K562 (cell line): ENCODE data around the gene NSRP1. TPM values are rescaled to one million over a fixed set of nuclear protein-coding genes. Genes with fewer than 3 reads are reported as not detected.

Experiments used
- ATAC-seq: fragments of 200-7000 bp; cut with Tn5 transposase; 3 replicates; pipeline ENCODE4 v1.9.1; 2020; ENCODE audit warnings: moderate library complexity
- BruUV-seq: library from RNA; stranded (reverse); fragments of 400-500 nt; replicated peaks from 2 replicates; lab custom pipeline; 2021; lab: Mats Ljungman, UMichigan
- CTCF ChIA-PET: fragments of 300-600 bp; formaldehyde crosslinking; extraction: SDS; loops from one replicate; lab custom pipeline; 2021; ENCODE audit warnings: low intra/inter-chr PET ratio; lab: Yijun Ruan, JAX
- POLR2A ChIA-PET: fragments of 300-600, 350-650 bp; sonication (Branson Sonifier 250); formaldehyde crosslinking; extraction: SDS; loops from one replicate; lab custom pipeline; 2021; ENCODE audit warnings: antibody characterized with exemption, inconsistent platforms; lab: Yijun Ruan, JAX
- DNase-seq, 4 experiments: peaks; one replicate each; pipeline versions ENCODE4 v3.0.0 to v3.0.0-alpha.2; 2011 to 2018; ENCODE audit warnings: low spot score in 3 of 4, mixed read lengths in 3 of 4; ENCODE audit errors: extremely low read depth in 1 of 4
- FAIRE-seq: peaks from 2 replicates; lab custom pipeline; 2011; peaks lifted over from hg19 to GRCh38; lab: Jason Lieb, UNC
- H2AFZ ChIP-seq: 2 replicates; pipeline ENCODE4 v1.6.0; 2011; ENCODE audit warnings: low read depth, low read length, control low read depth, inconsistent platforms
- H3K27ac ChIP-seq: fragments of 200-600 bp; 3 replicates; pipeline ENCODE4 v1.8.0; 2011; ENCODE audit warnings: low read depth, mild to moderate bottlenecking, control low read depth, inconsistent platforms, low read length, moderate library complexity, mixed read lengths; ENCODE audit errors: extremely low read depth
- H3K27me3 ChIP-seq, 2 experiments: fragments of 300-600 bp in 1 of 2; 2 replicates in 1 of 2; 3 replicates in 1 of 2; pipeline versions ENCODE4 v1.6.0 to v1.8.0; 2011; ENCODE audit warnings: inconsistent platforms in 2 of 2, low read length in 2 of 2, mild to moderate bottlenecking in 1 of 2, mixed read lengths in 1 of 2, moderate library complexity in 1 of 2; ENCODE audit not compliant: control insufficient read depth in 2 of 2, insufficient read depth in 2 of 2
- H3K36me3 ChIP-seq: fragments of 300-600 bp; 3 replicates; pipeline ENCODE4 v1.8.0; 2011; ENCODE audit warnings: mild to moderate bottlenecking, low read length, inconsistent platforms; ENCODE audit not compliant: control insufficient read depth, insufficient read depth
- H3K4me1 ChIP-seq, 2 experiments: fragments of 200-600 bp in 1 of 2; replicated peaks in 1 of 2; 2 replicates in 1 of 2; 3 replicates in 1 of 2; pipeline versions ENCODE4 v1.5.1 to v1.8.0; 2011; ENCODE audit warnings: inconsistent platforms in 2 of 2, low read length in 2 of 2, mild to moderate bottlenecking in 1 of 2, mixed read lengths in 1 of 2, moderate library complexity in 1 of 2; ENCODE audit not compliant: control insufficient read depth in 2 of 2, insufficient read depth in 2 of 2
- H3K4me2 ChIP-seq: 2 replicates; pipeline ENCODE4 v1.6.1; 2011; ENCODE audit warnings: low read length, control low read depth, inconsistent platforms, mixed read lengths; ENCODE audit not compliant: insufficient read depth
- H3K4me3 ChIP-seq: fragments of 200-600 bp; sonication (generic), shearing (Covaris generic); 2 replicates; pipeline ENCODE4 v1.5.1; 2016; ENCODE audit warnings: control low read depth, inconsistent platforms
- H3K79me2 ChIP-seq: fragments of 200-600 bp; 3 replicates; pipeline ENCODE4 v1.8.0; 2011; ENCODE audit warnings: low read length, inconsistent platforms; ENCODE audit not compliant: control insufficient read depth, insufficient read depth
- H3K9ac ChIP-seq, 2 experiments: 2 replicates each; pipeline versions ENCODE4 v1.6.0 to v1.6.1; 2011; ENCODE audit warnings: low read depth in 2 of 2, low read length in 2 of 2, control low read depth in 1 of 2, inconsistent platforms in 1 of 2, mild to moderate bottlenecking in 1 of 2, mixed read lengths in 1 of 2; ENCODE audit not compliant: insufficient read depth in 1 of 2
- H3K9me1 ChIP-seq: one replicate; pipeline ENCODE4 v1.6.0; 2011; ENCODE audit warnings: inconsistent platforms, mild to moderate bottlenecking, low read length, moderate library complexity; ENCODE audit not compliant: control insufficient read depth, insufficient read depth
- H3K9me3 ChIP-seq: replicated peaks from 2 replicates; pipeline ENCODE4 v1.5.1; 2011; ENCODE audit warnings: low read depth, low read length, inconsistent platforms; ENCODE audit not compliant: control insufficient read depth, insufficient read depth
- H4K20me1 ChIP-seq: replicated peaks from 2 replicates; pipeline ENCODE4 v1.6.1; 2011; ENCODE audit warnings: low read length, inconsistent platforms, mixed read lengths; ENCODE audit not compliant: control insufficient read depth, insufficient read depth
- SAFB2 ChIP-seq: fragments of 200-400 bp; formaldehyde crosslinking; IDR thresholded peaks from 2 replicates; pipeline ENCODE4 v1.6.1; 2018; ENCODE audit warnings: borderline replicate concordance, low read length, low read depth, moderate library complexity; ENCODE audit not compliant: severe bottlenecking
- ZNF232 ChIP-seq: sonication (generic); formaldehyde crosslinking; IDR thresholded peaks from 2 replicates; pipeline ENCODE4 v1.8.0; 2022; ENCODE audit warnings: mild to moderate bottlenecking, missing genetic modification reagents
- ZNF316 ChIP-seq: fragments of 450-650 bp; IDR thresholded peaks from 2 replicates; pipeline ENCODE4 v1.6.1; 2016
- ZNF384 ChIP-seq: IDR thresholded peaks from 2 replicates; pipeline ENCODE4 v1.6.1; 2012; ENCODE audit warnings: low read depth, low read length, improper control_type of control experiment
- WGBS: fragments of 100-300 bp; shearing (Covaris generic); methylation state at CpG from one replicate; pipeline ENCODE4 v1.1.6; 2016; ENCODE audit warnings: low coverage, mixed read lengths; ENCODE audit not compliant: insufficient coverage; ENCODE audit errors: missing lambda C conversion rate; 5-methylcytosine and 5-hydroxymethylcytosine counted together
- in situ Hi-C: fragments of 300-500 bp; cut with MboI; formaldehyde crosslinking; loops from 4 replicates; pipeline ENCODE4 v1.15.0; 2018; ENCODE audit warnings: inconsistent platforms, mixed read lengths
- intact Hi-C: fragments of 100-400 bp; cut with micrococcal nuclease; formaldehyde crosslinking; loops from 2 replicates; pipeline ENCODE4 v1.14.2; 2022
- polyA plus RNA-seq, 8 experiments: library from polyadenylated mRNA; depleted of rRNA in 4 of 8; stranded (reverse) in 5 of 8; unstranded in 3 of 8; fragments of >200 nt; fragmentation: Nextera tagmentation in 2 of 8; fragmentation: Illumina TruSeq in 1 of 8; extraction: Ambion mirVana in 2 of 8; extraction: Trizol in 1 of 8; gene quantifications; 2 replicates each; pipeline versions ENCODE4 v1.2.1 to v1.2.3, GENCODE V29; 2011 to 2014; ENCODE audit warnings: inconsistent platforms in 1 of 8, missing spikeins in 1 of 8
- total RNA-seq, 7 experiments: library from RNA; depleted of rRNA in 6 of 7; stranded (reverse); fragments of >200 nt in 6 of 7; fragmentation: Illumina TruSeq in 2 of 7; extraction: Trizol in 2 of 7; gene quantifications; 2 replicates each; pipeline versions ENCODE4 v1.2.1 to v1.2.3, GENCODE V29; 2011 to 2021; ENCODE audit warnings: low replicate concordance in 1 of 7
- TF ChIP-seq, protein P1 (sequence below), 2 experiments: fragments of 450-650 bp; formaldehyde crosslinking in 1 of 2; IDR thresholded peaks; 2 replicates each; pipeline versions ENCODE4 v1.4.0 to v1.6.1; 2014 to 2020; ENCODE audit warnings: mild to moderate bottlenecking in 2 of 2, borderline replicate concordance in 1 of 2, low read depth in 1 of 2

NSRP1 gene
- total and polyA plus RNA-seq, 9 of the 15 experiments (the other 6 are each of a cell fraction or from before 2014, with no cell fraction given) = 18.4 to 68.6 (median 32.7) TPM

DNA sequence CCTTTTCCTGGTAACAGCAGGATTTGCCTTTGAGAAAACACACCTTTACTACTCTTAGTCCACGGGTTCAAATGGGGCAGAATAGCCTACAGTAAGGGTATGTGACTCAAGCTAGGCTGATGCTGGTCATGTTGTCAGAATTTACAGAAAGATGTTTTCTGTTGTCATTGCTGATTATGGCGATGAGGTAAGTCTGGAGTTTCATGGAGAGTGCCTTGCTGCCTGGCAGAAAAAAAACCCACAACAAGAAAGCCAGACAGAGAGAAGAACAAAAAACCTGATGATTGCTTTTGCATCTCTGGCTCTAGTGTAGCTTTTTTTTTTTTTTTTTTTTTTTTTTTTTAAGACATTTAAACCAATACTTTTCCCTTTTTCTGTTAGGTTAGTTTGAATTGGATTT is 71.0 kb downstream of the NSRP1 start:
- CTCF ChIA-PET = interaction anchor here (0.6 kb wide), 1 partner anchor 240 kb away, joined by 4 read pairs; no protein-coding TSS in a partner anchor
- 56% methylated on average over 2 of the region's 2 CpGs for WGBS
- Histone ChIP-seq H3K4me1 (no peaks in the 10 kb centered on the region), H4K20me1 (no peaks in the 10 kb centered on the region), H3K9ac (no peak overlapping the region), H3K27me3 (no peaks in the 10 kb centered on the region), H3K27ac (no peak overlapping the region), H3K79me2 (no peaks in the 10 kb centered on the region), H3K4me3 (no peak overlapping the region), H3K9me1 (no peaks in the 10 kb centered on the region), H2AFZ (no peak overlapping the region), H3K9me3 (no peaks in the 10 kb centered on the region), H3K36me3 (peaks cover 29% of the 10 kb centered on the region), H3K4me2 (no peak overlapping the region)
- ATAC-seq (peak; percentile 48; the same call in 1 of the 3 replicates), DNase-seq (no peak), FAIRE-seq (no peak)
- in situ Hi-C loops (no loop called here), intact Hi-C loops (no loop called here)
- no TSS peak for BruUV-seq
- POLR2A ChIA-PET = interaction anchor here (0.9 to 2.2 kb wide), 4 partner anchors 9 to 83 kb away, joined by 4 to 11 read pairs (median 6); no protein-coding TSS in a partner anchor
- TF ChIP-seq ZNF232 (CRISPR knock-in tag) = no peak
- TF ChIP-seq SAFB2 = no peak
- peak; percentile 48; the same call in 1 of the 2 replicates for TF ChIP-seq ZNF384

DNA sequence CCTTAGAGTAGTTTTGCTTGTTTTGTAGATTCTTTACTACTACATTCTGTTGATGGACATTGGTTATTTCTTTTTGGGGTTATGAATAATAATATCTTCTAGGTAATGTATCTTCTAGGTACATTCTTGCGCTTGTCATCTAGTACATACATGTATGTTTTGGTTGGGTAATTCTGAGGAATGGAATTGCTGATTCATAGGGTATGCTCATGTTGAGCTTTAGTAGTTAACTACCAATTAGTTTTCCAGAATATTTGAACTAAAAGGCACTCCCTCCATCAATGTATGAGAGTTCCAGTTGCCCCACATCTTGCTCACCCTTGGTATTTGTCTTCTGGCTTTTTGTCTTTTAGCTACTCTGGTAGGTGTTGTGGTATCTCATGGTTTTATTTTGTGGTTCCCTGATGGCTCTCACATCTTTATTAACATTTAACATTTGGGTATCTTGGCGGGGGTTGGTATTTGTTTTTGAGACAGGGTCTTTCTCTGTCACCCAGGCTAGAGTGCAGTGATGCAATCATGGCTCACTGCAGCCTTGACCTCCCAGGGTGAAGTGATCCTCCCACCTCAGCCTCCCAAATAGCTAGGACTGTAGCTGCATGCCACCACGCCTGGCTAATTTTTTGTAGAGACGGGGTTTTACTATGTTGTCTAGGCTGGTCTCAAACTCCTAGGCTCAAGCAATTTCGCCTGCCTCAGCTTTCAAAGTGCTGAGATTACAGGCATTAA is 71.8 kb downstream of the NSRP1 start:
- FAIRE-seq (no peak), DNase-seq (no peak), ATAC-seq (no peak; the same call in 1 of the 3 replicates)
- no TSS peak for BruUV-seq
- H3K36me3 ChIP-seq = peaks cover 26% of the 10 kb centered on the region
- no peak overlapping the region for H3K9ac ChIP-seq
- no peaks in the 10 kb centered on the region for H3K9me3 ChIP-seq
- H3K9me1 ChIP-seq = no peaks in the 10 kb centered on the region
- in situ Hi-C loops (no loop called here), intact Hi-C loops (no loop called here)
- ChIA-PET POLR2A (interaction anchor here (0.7 to 2.2 kb wide), 6 partner anchors 9 to 861 kb away, joined by 3 to 11 read pairs (median 4); no protein-coding TSS in a partner anchor), CTCF (interaction anchor here (0.6 kb wide), 1 partner anchor 240 kb away, joined by 4 read pairs; no protein-coding TSS in a partner anchor)
- no peak overlapping the region for H3K4me3 ChIP-seq
- no peak overlapping the region for H3K4me2 ChIP-seq
- H2AFZ ChIP-seq = no peak overlapping the region
- no peaks in the 10 kb centered on the region for H3K4me1 ChIP-seq
- H3K27me3 ChIP-seq = no peaks in the 10 kb centered on the region
- H3K27ac ChIP-seq = no peak overlapping the region
- no peaks in the 10 kb centered on the region for H4K20me1 ChIP-seq
- no peaks in the 10 kb centered on the region for H3K79me2 ChIP-seq
- 67% methylated on average over 5 of the region's 5 CpGs for WGBS
- TF ChIP-seq, protein P1, sequence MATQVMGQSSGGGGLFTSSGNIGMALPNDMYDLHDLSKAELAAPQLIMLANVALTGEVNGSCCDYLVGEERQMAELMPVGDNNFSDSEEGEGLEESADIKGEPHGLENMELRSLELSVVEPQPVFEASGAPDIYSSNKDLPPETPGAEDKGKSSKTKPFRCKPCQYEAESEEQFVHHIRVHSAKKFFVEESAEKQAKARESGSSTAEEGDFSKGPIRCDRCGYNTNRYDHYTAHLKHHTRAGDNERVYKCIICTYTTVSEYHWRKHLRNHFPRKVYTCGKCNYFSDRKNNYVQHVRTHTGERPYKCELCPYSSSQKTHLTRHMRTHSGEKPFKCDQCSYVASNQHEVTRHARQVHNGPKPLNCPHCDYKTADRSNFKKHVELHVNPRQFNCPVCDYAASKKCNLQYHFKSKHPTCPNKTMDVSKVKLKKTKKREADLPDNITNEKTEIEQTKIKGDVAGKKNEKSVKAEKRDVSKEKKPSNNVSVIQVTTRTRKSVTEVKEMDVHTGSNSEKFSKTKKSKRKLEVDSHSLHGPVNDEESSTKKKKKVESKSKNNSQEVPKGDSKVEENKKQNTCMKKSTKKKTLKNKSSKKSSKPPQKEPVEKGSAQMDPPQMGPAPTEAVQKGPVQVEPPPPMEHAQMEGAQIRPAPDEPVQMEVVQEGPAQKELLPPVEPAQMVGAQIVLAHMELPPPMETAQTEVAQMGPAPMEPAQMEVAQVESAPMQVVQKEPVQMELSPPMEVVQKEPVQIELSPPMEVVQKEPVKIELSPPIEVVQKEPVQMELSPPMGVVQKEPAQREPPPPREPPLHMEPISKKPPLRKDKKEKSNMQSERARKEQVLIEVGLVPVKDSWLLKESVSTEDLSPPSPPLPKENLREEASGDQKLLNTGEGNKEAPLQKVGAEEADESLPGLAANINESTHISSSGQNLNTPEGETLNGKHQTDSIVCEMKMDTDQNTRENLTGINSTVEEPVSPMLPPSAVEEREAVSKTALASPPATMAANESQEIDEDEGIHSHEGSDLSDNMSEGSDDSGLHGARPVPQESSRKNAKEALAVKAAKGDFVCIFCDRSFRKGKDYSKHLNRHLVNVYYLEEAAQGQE (IDR thresholded peaks at IDR 0.05; ENCODE audit: borderline replicate concordance) = no peak
- TF ChIP-seq, protein P1 (CRISPR knock-in tag; IDR thresholded peaks at IDR 0.05; ENCODE audit: low read depth) = no peak
- TF ChIP-seq ZNF316 = peak; percentile 27; the same call in 1 of the 2 replicates
